ENCODE results near the gene SLC6A18.

Gene SLC6A18

GRCh38 chr5:1220351-1220750, 4.8 kb upstream of the SLC6A18 start:
- Histone ChIP-seq H3K4me1 (no peaks in the 10 kb centered on the region), H3K36me3 (no peaks in the 10 kb centered on the region), H3K27ac (no peak overlapping the region), H3K27me3 (peaks cover 0 to 21% of the 10 kb centered on the region in 2 donors), H3K9me3 (no peaks in the 10 kb centered on the region), H3K4me3 (no peak overlapping the region)
- intact Hi-C loops (cut with DNase I; ENCODE audit: low total_unique reads): no loop called here
- DNase-seq: no peak
- TF ChIP-seq CTCF (IDR thresholded peaks at IDR 0.05): no peak

GRCh38 chr5:1220831-1221230, 4.3 kb upstream of the SLC6A18 start:
- no peak overlapping the region for H3K27ac ChIP-seq
- H3K4me3 ChIP-seq: no peak overlapping the region
- no peaks in the 10 kb centered on the region for H3K4me1 ChIP-seq
- no peaks in the 10 kb centered on the region for H3K9me3 ChIP-seq
- no peak for DNase-seq
- intact Hi-C loops (cut with DNase I; ENCODE audit: low total_unique reads): no loop called here
- no peaks in the 10 kb centered on the region for H3K36me3 ChIP-seq
- peaks cover 0 to 23% of the 10 kb centered on the region in 2 donors for H3K27me3 ChIP-seq
- TF ChIP-seq CTCF (IDR thresholded peaks at IDR 0.05): no peak

GRCh38 chr5:1221721-1222120, 3.5 kb upstream of the SLC6A18 start:
- Histone ChIP-seq H3K4me3 (no peak overlapping the region), H3K27me3 (peaks cover 0 to 31% of the 10 kb centered on the region in 2 donors), H3K36me3 (no peaks in the 10 kb centered on the region), H3K4me1 (no peaks in the 10 kb centered on the region), H3K9me3 (no peaks in the 10 kb centered on the region), H3K27ac (no peak overlapping the region)
- intact Hi-C loops (cut with DNase I; ENCODE audit: low total_unique reads): no loop called here
- no peak for TF ChIP-seq CTCF (IDR thresholded peaks at IDR 0.05)
- no peak for DNase-seq

GRCh38 chr5:1222147-1222546, 3.0 kb upstream of the SLC6A18 start:
- Histone ChIP-seq H3K4me3 (no peak overlapping the region), H3K27ac (no peak overlapping the region), H3K36me3 (no peaks in the 10 kb centered on the region), H3K27me3 (peaks cover 0 to 31% of the 10 kb centered on the region in 2 donors), H3K4me1 (no peaks in the 10 kb centered on the region), H3K9me3 (no peaks in the 10 kb centered on the region)
- intact Hi-C loops (cut with DNase I; ENCODE audit: low total_unique reads): no loop called here
- no peak for TF ChIP-seq CTCF (IDR thresholded peaks at IDR 0.05)
- no peak for DNase-seq

GRCh38 chr5:1222621-1223277, 2.4 kb upstream of the SLC6A18 start:
- Histone ChIP-seq H3K27ac (no peak overlapping the region), H3K4me3 (no peak overlapping the region), H3K4me1 (no peaks in the 10 kb centered on the region), H3K27me3 (peaks cover 0 to 31% of the 10 kb centered on the region in 2 donors), H3K9me3 (no peaks in the 10 kb centered on the region), H3K36me3 (no peaks in the 10 kb centered on the region)
- no peak for TF ChIP-seq CTCF (IDR thresholded peaks at IDR 0.05)
- intact Hi-C loops (cut with DNase I; ENCODE audit: low total_unique reads): no loop called here
- no peak for DNase-seq

GRCh38 chr5:1223278-1223670, 1.9 kb upstream of the SLC6A18 start:
- H3K27me3 ChIP-seq: peaks cover 0 to 34% of the 10 kb centered on the region in 2 donors
- no peaks in the 10 kb centered on the region for H3K9me3 ChIP-seq
- H3K27ac ChIP-seq: no peak overlapping the region
- TF ChIP-seq CTCF (IDR thresholded peaks at IDR 0.05): no peak
- no peaks in the 10 kb centered on the region for H3K36me3 ChIP-seq
- H3K4me1 ChIP-seq: no peaks in the 10 kb centered on the region
- intact Hi-C loops (cut with DNase I; ENCODE audit: low total_unique reads): no loop called here
- no peak for DNase-seq
- no peak overlapping the region for H3K4me3 ChIP-seq
